Activated CD8-positive, alpha-beta memory T cell treated with anti-CD3 and anti-CD28 coated beads for 36 hours (primary cell): ENCODE data around the gene PSMC5. TPM values are rescaled to one million over a fixed set of nuclear protein-coding genes. Genes with fewer than 3 reads are reported as not detected.

ENCODE experiments used
- total RNA-seq, 2 experiments: library from RNA; stranded (reverse); gene quantifications; one replicate each; pipeline ENCODE4 v1.2.3, GENCODE V29; 2021

Gene PSMC5
- total RNA-seq, 2 experiments from 2014 or later, result 192 to 199 TPM

Other genes starting within 250 kb of the PSMC5 start
- 10 to 100 TPM; 35.5 to 37.4 TPM for gene TACO1, start 226.5 kb upstream of the PSMC5 start, total RNA-seq
- 10 to 100 TPM; 28.9 to 29.8 TPM for gene MAP3K3, start 205.0 kb upstream of the PSMC5 start, total RNA-seq
- 100 to 1,000 TPM; 180 to 188 TPM for gene LIMD2, start 127.3 kb upstream of the PSMC5 start, total RNA-seq
- 10 to 100 TPM; 47.5 to 48.2 TPM for gene STRADA, start 85.6 kb upstream of the PSMC5 start, total RNA-seq
- 10 to 100 TPM; 98.4 to 98.9 TPM for gene CCDC47, start 53.8 kb upstream of the PSMC5 start, total RNA-seq
- 100 to 1,000 TPM; 102 to 113 TPM for gene DDX42, start 53.3 kb upstream of the PSMC5 start, total RNA-seq
- gene FTSJ3, start 232 bp downstream of the PSMC5 start, total RNA-seq, result 10 to 100 TPM; 95.2 to 96.8 TPM
- 10 to 100 TPM; 95.2 to 98.4 TPM for gene SMARCD2, start 15.3 kb downstream of the PSMC5 start, total RNA-seq
- not detected for gene CSH2, start 46.2 kb downstream of the PSMC5 start, total RNA-seq
- not detected for gene GH2, start 54.5 kb downstream of the PSMC5 start, total RNA-seq
- not detected for gene CSH1, start 69.1 kb downstream of the PSMC5 start, total RNA-seq
- gene CSHL1, start 83.8 kb downstream of the PSMC5 start, total RNA-seq, result not detected
- gene GH1, start 91.4 kb downstream of the PSMC5 start, total RNA-seq, result not detected
- 10 to 100 TPM; 23.4 to 23.9 TPM for gene CD79B, start 104.9 kb downstream of the PSMC5 start, total RNA-seq
- gene SCN4A, start 145.5 kb downstream of the PSMC5 start, total RNA-seq, result under 1 TPM; 0.11 to 0.27 TPM
- gene PRR29, start 170.9 kb downstream of the PSMC5 start, total RNA-seq, result under 1 TPM; 0.59 to 0.67 TPM
- gene ICAM2, start 193.2 kb downstream of the PSMC5 start, total RNA-seq, result 10 to 100 TPM; 72.6 to 74.0 TPM